Activated CD4-positive, alpha-beta T cell treated with anti-CD3 and anti-CD28 coated beads, Interleukin-2, amount 50 U/mL, for 4 hours (primary cell): Measurements from ENCODE around the gene TMEM200B.
"Not testable (repeated sequence)": the region's sequence is repeated elsewhere in the genome, so short reads cannot be mapped to it uniquely, and the experiment has no call there.

Experiments
- DNase-seq, 2 experiments: peaks; one replicate each; pipeline ENCODE4 v3.0.0-alpha.2; 2020

The TMEM200B gene

DNA sequence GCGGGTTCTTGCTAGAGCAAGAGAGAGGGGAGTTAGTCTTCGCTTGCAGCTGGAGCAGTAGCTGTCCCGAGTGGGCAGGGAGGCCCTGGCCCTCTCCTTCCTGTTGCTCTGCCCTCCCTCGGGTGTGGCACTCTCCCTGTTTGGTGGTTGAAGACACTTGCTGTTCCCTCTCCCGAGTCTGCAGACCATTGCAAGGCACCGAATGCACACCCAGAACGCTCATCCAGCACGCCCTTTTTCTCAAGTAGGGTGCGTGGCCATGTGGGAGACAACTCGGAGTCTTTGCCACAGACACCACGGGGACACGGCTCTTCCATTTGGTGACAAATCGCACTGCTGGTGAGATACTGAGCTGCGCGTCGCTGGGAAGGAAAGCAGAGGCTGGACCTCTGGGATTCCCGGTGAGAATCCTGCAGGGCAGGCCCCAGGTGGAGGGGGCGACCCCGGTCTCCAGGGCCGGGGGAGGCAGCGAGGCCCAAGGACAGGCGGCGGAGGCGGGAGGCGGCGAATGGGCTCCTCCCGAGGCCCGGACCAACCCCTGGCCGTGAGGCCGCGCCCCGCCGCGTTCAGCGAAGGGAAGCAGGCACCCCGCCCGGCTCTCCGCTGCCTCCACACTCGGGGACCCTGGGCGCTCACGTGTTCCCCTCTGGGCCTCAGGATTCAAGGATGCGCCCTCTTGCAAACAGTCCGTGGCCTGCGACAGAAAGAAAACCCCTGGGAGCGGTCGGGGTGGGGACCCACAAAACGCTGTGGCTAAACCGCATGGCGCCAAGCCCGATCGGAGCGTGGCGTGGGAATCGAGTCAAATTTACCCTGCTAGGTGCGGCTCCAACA lies 10.4 kb upstream of the TMEM200B start:
- no peak for DNase-seq

DNA sequence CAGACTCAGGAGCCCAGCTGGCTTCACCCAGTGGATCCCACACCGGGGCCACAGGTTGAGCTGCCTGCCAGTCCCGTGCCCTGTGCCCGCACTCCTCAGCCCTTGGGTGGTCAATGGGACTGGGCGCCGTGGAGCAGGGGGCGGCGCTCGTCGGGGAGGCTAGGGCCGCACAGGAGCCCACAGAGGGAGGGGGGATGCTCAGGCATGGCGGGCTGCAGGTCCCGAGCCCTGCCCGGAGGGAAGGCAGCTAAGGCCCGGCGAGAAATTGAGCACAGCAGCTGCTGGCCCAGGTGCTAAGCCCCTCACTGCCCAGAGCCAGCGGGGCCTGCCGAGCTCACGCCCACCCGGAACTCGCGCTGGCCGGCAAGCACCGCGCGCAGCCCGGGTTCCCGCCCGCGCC lies 7.4 kb upstream of the TMEM200B start:
- not testable (repeated sequence) for DNase-seq

DNA sequence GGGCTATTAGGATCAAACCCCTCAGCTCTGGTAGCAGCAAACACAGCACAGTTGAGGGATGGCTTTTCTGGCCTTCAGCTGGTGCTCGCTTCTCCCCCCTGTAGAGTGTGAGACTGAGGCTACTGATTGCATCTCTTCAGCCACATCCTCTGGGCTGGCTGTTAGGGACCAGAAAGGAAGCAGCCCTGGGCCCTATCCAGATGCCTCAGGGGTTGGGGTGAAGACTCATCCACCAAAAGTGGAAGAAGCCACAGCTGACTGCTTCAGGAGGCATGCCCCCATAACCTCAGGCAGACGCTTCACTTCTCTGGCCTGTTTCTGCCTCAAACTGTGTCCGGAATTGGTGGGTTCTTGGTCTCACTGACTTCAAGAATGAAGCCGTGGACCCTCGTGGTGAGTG lies 6.2 kb upstream of the TMEM200B start:
- no peak for DNase-seq

DNA sequence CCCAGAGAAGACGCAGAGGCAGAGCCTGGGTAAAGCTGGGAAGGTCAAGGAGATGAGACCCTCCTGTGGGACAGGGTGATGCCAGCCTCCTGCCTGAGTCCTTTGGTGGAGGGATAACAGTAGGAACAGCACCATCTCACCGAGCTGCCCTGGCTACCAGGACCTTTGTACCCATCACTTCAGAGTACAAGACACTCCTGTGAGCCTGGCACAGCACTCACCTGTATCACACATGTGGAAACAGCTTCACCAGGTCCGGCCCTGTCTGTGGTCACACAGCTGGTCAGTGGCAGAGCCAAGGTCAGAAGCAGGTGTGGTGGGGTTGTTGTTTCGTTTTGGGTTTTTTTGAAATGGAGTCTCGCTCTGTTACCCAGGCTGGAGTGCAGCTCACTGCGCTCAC lies 5.0 kb upstream of the TMEM200B start:
- no peak for DNase-seq

DNA sequence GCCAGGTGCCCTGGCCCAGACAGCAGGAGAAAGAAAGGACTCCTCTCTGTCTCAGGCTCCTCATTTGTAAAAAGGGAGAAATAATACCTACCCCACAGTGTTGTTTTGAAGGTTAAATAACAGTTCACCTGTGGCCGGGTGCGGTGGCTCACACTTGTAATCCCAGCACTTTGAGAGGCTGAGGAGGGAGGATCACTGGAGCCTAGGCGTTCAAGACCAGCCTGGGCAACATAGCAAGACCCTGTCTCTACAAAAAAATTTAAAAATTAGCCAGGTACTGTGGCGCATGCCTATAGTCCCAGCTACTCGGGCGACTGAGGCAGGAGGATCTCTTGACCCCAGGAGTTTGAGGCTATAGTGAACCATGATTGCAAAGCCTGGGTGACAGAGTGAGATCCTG lies 2.5 kb upstream of the TMEM200B start:
- no peak for DNase-seq

DNA sequence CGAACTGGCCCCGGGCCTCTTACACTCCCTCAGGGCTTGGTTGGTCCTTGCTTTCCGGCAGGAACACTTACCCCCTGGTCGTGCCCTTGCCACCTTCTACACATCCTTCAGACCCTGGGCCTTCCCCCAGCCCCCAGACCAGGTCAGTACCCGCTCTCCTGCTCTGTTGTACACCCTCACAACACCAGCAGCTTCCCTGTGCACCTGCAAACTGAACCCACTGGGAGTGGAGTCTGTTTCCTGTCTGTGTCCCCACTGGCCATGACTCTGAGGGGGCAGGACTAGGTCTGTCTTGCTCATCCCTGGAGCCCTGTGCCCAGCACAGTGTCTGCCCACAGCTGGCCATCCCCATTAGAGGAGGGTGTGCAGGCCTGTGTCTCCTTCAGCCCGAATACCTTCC lies 2.1 kb upstream of the TMEM200B start:
- DNase-seq = no peak

DNA sequence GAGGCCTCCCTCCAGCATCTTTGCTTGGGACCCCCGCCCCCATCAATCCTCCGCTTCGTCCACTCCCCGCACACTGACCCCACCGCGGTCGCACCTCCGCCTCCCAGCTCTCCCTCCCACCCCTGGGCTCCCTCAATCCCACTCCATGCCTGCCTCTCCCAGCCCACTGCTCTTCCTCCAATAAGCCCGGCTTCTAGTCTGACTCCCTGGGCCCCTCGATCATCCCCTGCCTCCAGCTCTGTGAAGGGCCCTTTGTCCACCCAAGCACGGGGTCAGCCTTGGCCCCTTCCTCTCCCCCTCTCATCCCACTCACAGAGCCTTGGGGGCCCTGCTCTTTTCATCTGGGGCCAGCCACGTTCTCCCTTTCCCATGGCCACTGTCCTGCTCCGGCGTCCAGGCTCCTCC lies 1.5 kb upstream of the TMEM200B start:
- DNase-seq = no peak

DNA sequence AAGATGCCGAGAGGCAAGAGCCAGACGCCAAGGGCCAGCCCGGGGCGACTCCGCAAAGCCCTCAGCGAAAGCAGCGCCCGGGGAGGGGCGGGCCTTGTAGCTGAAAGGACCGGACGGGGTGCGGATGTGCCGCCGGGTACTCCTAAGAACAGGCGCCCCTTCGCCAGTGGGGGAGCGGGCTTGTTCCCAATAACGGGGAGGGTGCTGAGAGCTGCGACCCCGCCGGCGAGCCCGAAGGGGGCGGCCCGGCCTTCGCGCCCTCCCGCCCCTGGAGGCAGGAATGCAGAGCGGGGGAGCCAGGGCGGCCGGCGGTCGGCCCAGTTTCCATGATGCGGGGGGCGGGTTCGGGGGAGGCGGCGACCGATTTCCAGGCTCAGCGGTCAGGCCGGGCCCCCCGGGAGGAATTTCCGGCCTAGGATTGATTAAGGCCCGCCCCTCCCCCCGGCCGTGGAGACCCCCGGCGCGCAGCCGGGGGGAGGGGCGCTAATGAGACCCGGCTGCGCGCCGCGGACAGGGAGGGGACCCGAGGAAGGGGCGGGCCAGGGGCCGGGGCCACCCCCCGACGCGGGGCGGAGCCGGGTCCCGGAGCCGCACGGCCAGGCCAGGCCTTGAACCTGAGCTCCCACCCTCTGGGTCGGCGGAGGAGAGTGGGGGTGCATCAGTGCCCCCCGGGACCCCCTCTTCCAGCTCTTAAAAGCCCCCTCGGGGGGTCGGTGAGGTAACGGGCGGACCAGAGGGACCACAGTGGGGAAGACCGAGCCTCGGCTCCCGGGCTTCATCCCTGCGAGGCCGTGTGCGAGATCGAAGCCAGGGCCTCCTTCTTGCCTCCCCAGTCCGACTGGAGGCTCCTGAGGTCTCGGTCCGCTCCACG lies 898 bp upstream of the TMEM200B start:
- peak; percentile 41 to 44 for DNase-seq

DNA sequence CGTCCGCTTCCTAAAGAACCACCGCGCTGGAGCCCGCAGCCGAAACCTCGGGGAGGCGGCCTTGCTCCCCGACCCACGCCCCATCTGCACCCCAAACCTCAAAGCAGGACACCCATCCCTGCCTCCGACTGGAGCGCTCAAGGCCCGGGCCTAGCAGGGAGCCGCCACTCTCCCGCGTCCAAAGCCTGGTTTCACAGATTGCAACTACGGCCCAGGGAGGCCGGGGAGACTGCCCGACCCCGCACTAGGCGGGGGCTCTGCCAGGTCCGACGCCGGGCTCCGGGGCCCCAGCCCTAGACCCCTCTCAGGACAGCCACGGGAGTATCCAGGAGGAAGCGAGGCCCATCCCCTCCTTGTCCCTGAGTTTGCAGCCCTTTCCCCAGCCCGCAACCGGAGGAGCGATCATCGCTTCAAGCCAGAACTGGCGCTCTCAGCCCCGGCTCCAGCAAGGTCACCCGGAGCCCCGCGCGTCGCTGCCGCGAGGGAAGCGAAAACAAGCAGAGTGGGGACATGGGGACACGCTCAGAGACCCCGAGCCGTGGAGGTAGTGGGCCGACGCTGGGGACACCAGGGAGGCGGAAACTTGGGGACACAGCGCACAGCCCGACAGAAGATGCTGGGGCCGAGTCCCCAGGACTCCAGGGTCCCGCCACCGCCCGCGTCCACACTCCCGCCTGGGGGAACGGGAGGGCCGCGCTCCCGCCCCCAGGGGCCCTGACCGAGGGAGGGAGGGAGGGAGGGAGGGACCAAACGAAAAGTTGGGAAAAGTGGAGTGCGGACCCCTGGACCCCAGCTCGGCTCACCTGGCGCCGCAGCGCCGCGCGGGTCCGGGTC lies 433 bp downstream of the TMEM200B start:
- no peak for DNase-seq

DNA sequence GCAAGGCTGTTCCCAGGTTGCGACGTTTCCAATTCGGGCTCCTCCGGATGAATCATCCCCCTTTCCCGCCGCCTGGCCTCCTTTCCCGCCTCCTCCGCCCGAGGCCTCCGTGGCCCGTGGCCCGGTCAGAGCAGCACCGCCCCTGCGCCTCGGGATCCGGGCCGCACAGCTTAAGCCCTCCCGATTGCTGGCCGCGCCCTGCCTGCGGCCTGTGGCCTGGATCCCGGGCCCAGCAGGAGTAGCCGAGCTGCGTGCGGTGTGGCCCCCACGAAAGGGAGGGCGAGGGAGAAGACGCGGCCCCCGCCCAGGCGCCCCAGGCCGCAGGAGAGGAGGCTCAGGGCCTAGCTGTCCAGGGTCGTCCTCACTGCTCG lies 1.0 kb downstream of the TMEM200B start:
- DNase-seq = no peak

DNA sequence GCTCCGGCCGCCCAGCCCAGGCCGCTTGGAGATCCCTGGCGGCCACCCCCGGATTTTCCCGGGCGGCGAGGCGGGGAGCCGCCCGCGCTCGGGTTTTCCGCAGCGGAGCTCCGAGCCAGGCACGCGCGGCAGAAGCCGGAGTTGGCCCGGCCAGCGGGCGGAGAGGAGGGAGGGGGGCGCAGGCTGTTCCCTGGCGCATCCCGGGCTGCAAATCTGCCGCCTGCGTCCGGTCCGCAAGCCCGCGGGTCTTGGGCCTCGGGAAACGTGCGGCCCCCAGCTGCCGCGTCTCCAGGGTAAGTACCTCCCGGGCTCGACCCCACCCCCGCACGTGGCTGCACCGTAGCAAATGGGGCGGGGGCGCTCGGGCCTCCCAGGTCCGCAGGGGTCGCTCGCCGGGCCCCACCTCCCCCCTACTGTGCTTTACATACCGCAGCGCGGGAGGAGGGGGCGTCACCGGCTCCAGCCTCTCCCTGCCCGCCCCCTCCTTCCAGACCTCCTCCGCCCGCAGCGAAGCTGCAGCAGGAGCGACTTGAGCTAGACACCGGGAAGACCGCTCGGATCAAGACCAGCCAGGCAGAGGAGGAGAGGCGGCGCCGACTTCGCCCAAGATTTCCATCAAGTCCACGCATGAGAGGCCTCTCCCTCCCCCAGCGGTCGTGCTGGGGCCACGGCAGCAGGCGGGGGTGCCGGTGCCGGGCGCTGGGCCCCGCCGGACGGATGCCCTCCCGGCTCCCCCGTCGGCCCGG lies 1.6 kb downstream of the TMEM200B start:
- no peak for DNase-seq

DNA sequence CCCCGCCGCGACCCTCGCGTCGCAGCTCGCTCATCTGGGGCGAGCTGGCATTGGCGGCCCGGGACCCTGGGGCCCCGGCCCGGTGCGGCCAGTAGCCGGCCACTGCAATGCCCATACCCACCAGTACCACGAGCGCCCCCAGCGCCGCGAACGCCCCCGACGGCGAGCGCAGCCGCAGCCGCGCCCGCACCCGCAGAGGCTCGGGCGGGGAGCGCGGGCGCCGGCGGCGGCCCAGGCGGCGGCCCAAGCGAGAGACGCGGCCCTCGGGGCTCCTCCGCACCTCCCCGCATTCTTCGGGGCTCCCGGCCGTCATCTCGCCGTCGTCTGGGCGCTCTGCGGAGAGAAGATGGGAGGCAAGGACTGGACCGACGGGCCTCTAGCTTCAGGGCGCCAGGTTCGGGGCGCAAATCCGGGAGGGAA lies 2.2 kb downstream of the TMEM200B start:
- no peak for DNase-seq

DNA sequence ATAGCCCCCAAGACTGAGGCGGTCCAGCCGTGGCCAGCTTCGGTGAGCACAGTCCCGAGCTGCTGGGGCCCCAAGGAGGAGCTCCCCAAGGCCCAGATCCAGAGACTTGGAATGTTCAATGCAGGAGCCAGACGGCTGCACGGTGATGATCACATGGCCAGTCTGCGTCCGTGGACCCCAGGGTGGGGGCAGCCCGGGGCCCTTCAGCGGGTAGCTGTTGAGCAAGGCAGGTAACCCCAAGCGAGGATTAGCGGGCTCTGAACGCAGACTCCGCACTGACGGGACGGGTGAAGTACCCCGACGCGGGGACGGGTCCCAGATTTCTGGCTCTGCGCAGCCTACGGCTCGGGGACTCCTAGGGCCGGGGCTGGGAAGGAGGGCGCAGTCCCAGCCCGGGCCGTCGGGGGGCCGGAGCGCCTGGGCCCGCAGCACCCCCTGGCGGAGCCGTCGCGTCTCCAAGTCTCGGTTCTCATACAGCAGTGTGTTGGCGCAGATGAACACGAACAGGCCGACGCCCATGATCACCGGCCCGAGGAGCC lies 2.7 kb downstream of the TMEM200B start:
- peak; percentile 54 to 56 for DNase-seq

DNA sequence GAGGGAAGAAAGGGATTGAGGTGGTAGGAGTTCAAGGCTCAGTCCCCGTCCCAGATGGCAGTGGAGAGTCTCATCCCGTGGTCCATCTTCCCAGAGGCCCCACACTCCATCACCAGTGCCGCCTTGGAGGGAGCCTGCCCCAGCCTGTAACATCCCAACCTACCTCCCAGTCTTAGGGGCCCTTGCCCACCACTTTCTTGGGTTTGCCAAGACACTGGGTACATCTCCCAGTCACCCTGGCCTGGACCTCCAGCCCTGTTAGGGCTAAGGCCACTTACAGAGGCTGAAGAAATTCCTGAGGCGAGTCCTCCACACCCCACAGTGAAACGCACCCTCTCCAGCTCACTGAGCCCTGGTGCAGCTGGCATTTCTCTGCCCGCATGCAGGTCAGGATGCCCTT lies 3.3 kb downstream of the TMEM200B start:
- no peak for DNase-seq

DNA sequence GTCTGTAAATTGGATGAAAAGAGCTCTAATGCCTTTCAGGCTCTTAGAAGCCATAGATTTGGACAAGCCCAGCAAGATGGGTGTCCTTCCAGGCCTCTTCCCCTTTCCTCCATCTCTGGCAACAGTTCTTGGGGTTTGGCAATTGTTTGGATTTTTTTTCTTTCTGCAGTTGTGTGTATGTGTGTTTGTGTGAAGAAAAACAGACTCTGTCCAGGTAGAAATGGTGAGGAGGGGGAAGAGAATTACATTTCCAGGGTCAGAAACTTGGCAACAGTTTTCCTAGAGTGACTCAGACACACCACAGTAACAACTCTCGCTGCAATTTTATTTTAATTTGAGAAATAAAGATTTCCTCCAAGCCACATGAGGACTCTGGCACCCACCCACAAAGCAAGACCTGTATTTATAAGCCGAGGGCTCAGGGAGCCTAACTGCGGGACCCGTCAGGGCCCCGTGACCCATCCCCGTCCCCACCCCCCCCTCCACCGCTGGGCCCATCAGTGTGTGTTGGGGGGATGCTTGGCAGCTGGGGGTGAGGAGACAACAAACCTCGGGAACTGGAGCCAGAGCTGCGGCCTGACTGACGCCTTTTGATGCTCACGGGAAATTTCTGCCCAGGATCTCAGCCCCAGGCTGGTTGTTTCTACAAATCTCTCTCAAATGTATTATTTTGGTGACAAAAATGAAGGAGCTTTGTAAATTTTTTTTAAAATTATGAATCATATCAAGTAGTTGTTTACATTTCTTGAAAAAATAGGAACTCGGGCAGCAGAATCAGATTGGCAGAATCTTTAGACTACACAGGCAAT lies 4.4 kb downstream of the TMEM200B start:
- no peak for DNase-seq

DNA sequence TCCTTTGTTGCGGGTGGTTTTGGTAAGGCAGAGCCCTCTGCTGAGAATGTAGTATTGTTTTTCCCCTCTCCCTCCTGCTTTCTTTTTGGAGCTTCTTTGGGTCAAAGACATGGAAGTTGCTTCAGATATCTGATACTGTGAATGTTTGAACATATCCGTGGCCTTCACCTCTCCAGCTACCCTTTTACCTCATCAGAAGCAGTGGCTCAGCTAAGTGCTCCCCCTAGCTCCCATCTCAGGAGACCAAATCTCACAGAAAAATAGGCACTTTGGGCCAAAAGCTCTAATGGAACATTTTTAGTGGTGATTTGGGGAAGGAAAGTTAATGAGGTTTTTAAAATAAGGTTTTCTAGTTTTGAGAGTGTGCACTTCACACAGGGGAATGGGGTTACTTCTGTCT lies 6.3 kb downstream of the TMEM200B start:
- DNase-seq = no peak

DNA sequence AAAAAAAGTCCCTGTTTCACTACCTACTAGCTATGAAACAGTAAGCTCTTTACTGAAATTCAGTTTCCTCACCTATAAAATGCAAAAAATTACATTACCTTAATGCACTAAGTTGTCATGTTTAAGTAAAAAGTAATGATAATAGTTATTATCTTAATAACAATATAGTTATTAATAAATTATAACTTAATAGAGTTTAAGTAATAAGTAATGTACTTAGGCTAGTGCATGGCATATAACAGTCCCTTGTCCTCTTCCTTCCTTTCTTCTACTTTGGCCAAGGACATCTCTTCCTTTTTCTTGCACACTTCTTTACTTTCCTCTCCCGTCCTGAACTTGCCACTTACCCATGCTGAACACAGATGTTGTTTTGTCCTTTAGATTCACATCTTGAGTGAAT lies 9.0 kb downstream of the TMEM200B start:
- DNase-seq = no peak

DNA sequence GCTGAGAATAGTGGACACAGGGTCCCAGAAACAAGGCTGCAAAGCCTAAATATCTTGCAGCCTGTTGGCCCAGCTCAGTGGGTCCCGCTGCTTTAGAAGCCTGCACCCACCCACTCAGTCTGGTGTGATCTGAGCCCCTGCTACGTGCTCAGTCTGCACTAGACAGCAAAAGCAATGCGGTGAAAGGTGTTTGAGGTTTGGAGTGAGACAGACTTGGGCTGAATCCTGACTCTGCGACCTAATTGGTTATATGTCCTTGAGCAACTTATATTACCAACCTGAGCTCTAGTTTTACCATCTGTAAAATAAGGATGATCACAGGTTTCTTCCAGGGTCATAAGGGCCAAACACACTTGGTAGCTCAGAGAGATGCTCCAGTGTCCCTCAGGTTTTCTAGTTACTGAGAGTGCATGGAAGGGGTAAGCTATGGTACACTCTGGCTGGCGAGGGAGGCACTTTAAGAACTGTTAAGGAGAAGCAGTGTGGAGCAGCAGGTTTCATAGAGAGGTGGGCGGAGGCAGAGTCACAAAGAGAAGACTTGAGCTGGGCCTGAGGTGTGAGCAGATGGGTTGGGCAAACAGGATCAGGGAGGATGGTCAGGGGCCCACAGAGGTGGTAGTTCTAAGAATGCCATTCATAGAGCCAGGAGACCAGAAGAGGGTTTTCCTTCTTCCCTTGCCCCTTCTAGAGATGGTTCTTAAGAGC lies 10.1 kb downstream of the TMEM200B start:
- no peak for DNase-seq

DNA sequence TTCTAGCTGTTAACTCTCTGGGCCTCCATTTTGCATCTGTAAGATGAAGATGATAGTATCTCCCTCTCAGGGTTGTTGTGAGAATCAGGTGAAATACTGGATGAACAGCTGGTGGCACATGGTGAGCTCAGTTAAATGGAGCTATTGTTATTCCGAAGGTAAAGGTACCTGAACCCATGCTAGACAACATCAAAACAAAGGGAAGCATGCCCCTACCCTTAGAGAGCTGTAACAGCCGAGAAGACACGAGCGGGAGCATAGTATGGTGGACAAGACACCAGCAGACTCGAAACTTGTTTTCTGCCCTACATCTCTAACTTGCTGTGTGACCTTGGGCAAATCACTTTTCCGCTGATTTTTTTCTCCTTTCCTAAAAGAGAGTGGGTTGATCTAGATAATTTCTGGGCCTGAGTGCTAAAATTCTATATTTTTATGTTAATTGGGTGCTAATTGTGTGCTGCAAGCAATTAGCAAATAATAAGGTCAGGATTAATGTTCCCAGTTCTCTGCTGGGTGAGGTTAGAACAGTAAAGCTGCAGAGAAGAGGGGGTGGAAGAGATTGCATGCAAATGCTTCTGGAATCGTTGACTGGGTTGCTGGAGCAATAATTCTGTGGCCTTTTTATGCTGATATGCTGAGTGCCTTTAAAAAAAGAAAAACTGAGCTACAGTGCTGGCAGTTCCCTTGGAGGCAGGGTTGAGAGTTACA lies 10.8 kb downstream of the TMEM200B start:
- DNase-seq = no peak

DNA sequence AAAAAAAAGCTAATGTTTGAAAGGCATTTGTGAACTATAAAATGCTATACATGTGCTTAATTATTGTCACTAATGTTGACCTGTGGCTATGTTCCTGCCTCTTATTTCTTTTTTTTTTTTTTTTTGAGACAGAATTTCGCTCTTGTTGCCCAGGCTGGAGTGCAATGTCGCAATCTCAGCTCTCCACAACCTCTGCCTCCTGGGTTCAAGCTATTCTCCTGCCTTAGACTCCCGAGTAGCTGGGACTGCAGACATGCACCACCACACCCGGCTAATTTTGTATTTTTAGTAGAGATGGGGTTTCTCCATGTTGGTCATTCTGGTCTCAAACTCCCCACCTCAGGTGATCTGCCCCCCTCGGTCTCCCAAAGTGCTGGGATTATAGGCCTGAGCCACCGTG lies 15.7 kb downstream of the TMEM200B start:
- not testable (repeated sequence) for DNase-seq
